ENCODE results near the gene GBP5. TPM values are rescaled to one million over a fixed set of nuclear protein-coding genes. Genes with fewer than 3 reads are reported as not detected.

GBP5 gene
- polyA plus RNA-seq, 12 donors, result 0.53 to 3.9 (median 0.94) TPM; not detected in 2

Other genes starting within 250 kb of the GBP5 start
- gene GBP3, start 250.0 kb downstream of the GBP5 start, polyA plus RNA-seq (ENCODE audit: insufficient read length in 12 of 12), result 10 to 100 TPM in 1 of 12 donors, 1 to 10 TPM in 10, not detected in 1; 2.0 to 10.1 (median 2.8) TPM
- gene GBP1, start 207.7 kb downstream of the GBP5 start, polyA plus RNA-seq (ENCODE audit: insufficient read length in 12 of 12), result 10 to 100 TPM in 3 of 12 donors, 1 to 10 TPM in 8, not detected in 1; 4.0 to 42.2 (median 6.1) TPM
- 10 to 100 TPM in 1 of 12 donors, 1 to 10 TPM in 3, under 1 TPM in 6, not detected in 2; 0.62 to 29.2 (median 0.93) TPM for gene GBP2, start 146.7 kb downstream of the GBP5 start, polyA plus RNA-seq (ENCODE audit: insufficient read length in 12 of 12)
- under 1 TPM in 3 of 12 donors, not detected in 9; 0.08 TPM for gene GBP7, start 96.9 kb downstream of the GBP5 start, polyA plus RNA-seq (ENCODE audit: insufficient read length in 12 of 12)
- 1 to 10 TPM in 11 of 12 donors, not detected in 1; 3.2 to 5.4 (median 3.9) TPM for gene GBP4, start 73.9 kb downstream of the GBP5 start, polyA plus RNA-seq (ENCODE audit: insufficient read length in 12 of 12)
- gene GBP6, start 91.2 kb upstream of the GBP5 start, polyA plus RNA-seq (ENCODE audit: insufficient read length in 12 of 12), result under 1 TPM in 6 of 12 donors, not detected in 6; 0.05 to 0.22 (median 0.12) TPM